ENCODE results near the gene CRTC1.
A peak's percentile ranks its signal among the peaks of the same experiment; 100 is the strongest.

The CRTC1 gene

GRCh38 chr19:18777301-18778075 lies 94.0 kb downstream of the CRTC1 start:
- no peak for TF ChIP-seq CTCF (IDR thresholded peaks at IDR 0.05; ENCODE audit: low read depth, low read length, missing control alignments)
- DNase-seq (ENCODE audit: extremely low read depth, low read depth): no peak
- no peak overlapping the region for H3K4me3 ChIP-seq (replicated peaks; ENCODE audit: low read depth, low read length)

- H3K4me3 ChIP-seq (replicated peaks; ENCODE audit: low read depth, low read length): no peak overlapping the region
- no peak for TF ChIP-seq CTCF (IDR thresholded peaks at IDR 0.05; ENCODE audit: low read depth, low read length, missing control alignments)
- DNase-seq (ENCODE audit: extremely low read depth, low read depth): no peak
These were observed 94.6 kb downstream of the CRTC1 start for GRCh38 chr19:18778076-18778389.

GRCh38 chr19:18778826-18779495 lies 95.5 kb downstream of the CRTC1 start:
- TF ChIP-seq CTCF (IDR thresholded peaks at IDR 0.05; ENCODE audit: low read depth, low read length, missing control alignments): no peak
- no peak overlapping the region for H3K4me3 ChIP-seq (replicated peaks; ENCODE audit: low read depth, low read length)
- no peak for DNase-seq (ENCODE audit: extremely low read depth, low read depth)

- DNase-seq (ENCODE audit: extremely low read depth, low read depth): no peak
- TF ChIP-seq CTCF (IDR thresholded peaks at IDR 0.05; ENCODE audit: low read depth, low read length, missing control alignments): no peak
These were observed 96.6 kb downstream of the CRTC1 start for GRCh38 chr19:18780081-18780480.

GRCh38 chr19:18780631-18781030 lies 97.2 kb downstream of the CRTC1 start:
- no peak for DNase-seq (ENCODE audit: extremely low read depth, low read depth)
- TF ChIP-seq CTCF (IDR thresholded peaks at IDR 0.05; ENCODE audit: low read depth, low read length, missing control alignments): peak; percentile 37
- H3K4me3 ChIP-seq (replicated peaks; ENCODE audit: low read depth, low read length): no peak overlapping the region

More at GRCh38 chr19:18780081-18780480, 96.6 kb downstream of the CRTC1 start:
- H3K4me3 ChIP-seq (replicated peaks; ENCODE audit: low read depth, low read length): no peak overlapping the region

GRCh38 chr19:18781047-18781600 lies 97.6 kb downstream of the CRTC1 start:
- no peak for TF ChIP-seq CTCF (IDR thresholded peaks at IDR 0.05; ENCODE audit: low read depth, low read length, missing control alignments)
- H3K4me3 ChIP-seq (replicated peaks; ENCODE audit: low read depth, low read length): no peak overlapping the region
- no peak for DNase-seq (ENCODE audit: extremely low read depth, low read depth)

All from HFF-Myc (cell line).